Measurements from ENCODE around the gene NSMCE1. TPM values are rescaled to one million over a fixed set of nuclear protein-coding genes. Genes with fewer than 3 reads are reported as not detected.

The NSMCE1 gene
- total RNA-seq, 1 experiment from 2014 or later: 62.7 TPM

- DNase-seq (ENCODE audit: low read depth): no peak
Measured at GRCh38 chr16:27232061-27232900, 36.3 kb downstream of the NSMCE1 start.

- DNase-seq (ENCODE audit: low read depth): no peak
Measured at GRCh38 chr16:27231692-27232060, 36.9 kb downstream of the NSMCE1 start.

GRCh38 chr16:27230562-27231001 is 38.0 kb downstream of the NSMCE1 start:
- no peak for DNase-seq (ENCODE audit: low read depth)

GRCh38 chr16:27229891-27230470 is 38.6 kb downstream of the NSMCE1 start:
- no peak for DNase-seq (ENCODE audit: low read depth)

GRCh38 chr16:27228621-27229501 is 39.7 kb downstream of the NSMCE1 start:
- DNase-seq (ENCODE audit: low read depth): peak; percentile 73

GRCh38 chr16:27228045-27228444 is 40.5 kb downstream of the NSMCE1 start:
- DNase-seq (ENCODE audit: low read depth): no peak

GRCh38 chr16:27226976-27227705 is 41.4 kb downstream of the NSMCE1 start:
- DNase-seq (ENCODE audit: low read depth): no peak

GRCh38 chr16:27226476-27226875 is 42.1 kb downstream of the NSMCE1 start:
- DNase-seq (ENCODE audit: low read depth): no peak

GRCh38 chr16:27225536-27226360 is 42.8 kb downstream of the NSMCE1 start:
- DNase-seq (ENCODE audit: low read depth): no peak

GRCh38 chr16:27224741-27225300 is 43.8 kb downstream of the NSMCE1 start:
- DNase-seq (ENCODE audit: low read depth): no peak

GRCh38 chr16:27224271-27224737 is 44.3 kb downstream of the NSMCE1 start:
- DNase-seq (ENCODE audit: low read depth): no peak

GRCh38 chr16:27223701-27224100 is 44.9 kb downstream of the NSMCE1 start:
- no peak for DNase-seq (ENCODE audit: low read depth)

GRCh38 chr16:27223226-27223610 is 45.4 kb downstream of the NSMCE1 start:
- no peak for DNase-seq (ENCODE audit: low read depth)

GRCh38 chr16:27222249-27223225 is 46.0 kb downstream of the NSMCE1 start:
- DNase-seq (ENCODE audit: low read depth): peak; percentile 62

GRCh38 chr16:27221576-27222248 is 46.9 kb downstream of the NSMCE1 start:
- no peak for DNase-seq (ENCODE audit: low read depth)

- no peak for DNase-seq (ENCODE audit: low read depth)
Measured at GRCh38 chr16:27220991-27221390, 47.6 kb downstream of the NSMCE1 start.

- DNase-seq (ENCODE audit: low read depth): no peak
Measured at GRCh38 chr16:27220527-27220926, 48.0 kb downstream of the NSMCE1 start.

GRCh38 chr16:27220120-27220519 is 48.5 kb downstream of the NSMCE1 start:
- no peak for DNase-seq (ENCODE audit: low read depth)
